Naive thymus-derived CD8-positive, alpha-beta T cell (primary cell): ENCODE measurements around the gene LEKR1. TPM values are rescaled to one million over a fixed set of nuclear protein-coding genes. Genes with fewer than 3 reads are reported as not detected.
A peak's percentile ranks its signal among the peaks of the same experiment; 100 is the strongest.
"Not testable (repeated sequence)": the region's sequence is repeated elsewhere in the genome, so short reads cannot be mapped to it uniquely, and the experiment has no call there.

Source experiments
- ATAC-seq, 2 donors: fragments of 150-1000 bp; cut with Tn5 transposase in 1 of 2; sonication (Bioruptor Pico), chemical (Tn5 transposase) in 1 of 2; 1 replicate in 1 of 2; 2 replicates in 1 of 2; pipeline ENCODE4 v1.10.0; 2021; ENCODE audit warnings: mild to moderate bottlenecking in 2 of 2, moderate library complexity in 2 of 2
- POLR2A ChIA-PET: fragments of 350-600 bp; sonication (Branson Sonifier 250); formaldehyde crosslinking; loops from one replicate; lab custom pipeline; 2021; ENCODE audit warnings: antibody characterized with exemption; lab: Charles Lee
- DNase-seq, 10 donors: peaks; one replicate each; pipeline versions ENCODE4 v3.0.0 to v3.0.0-alpha.2; 2020 to 2022
- H3K27ac Mint-ChIP-seq, 10 donors: one replicate each; pipeline ENCODE4 v1.8.0; 2020 to 2022; ENCODE audit warnings: mild to moderate bottlenecking in 10 of 10, mixed read lengths in 10 of 10, moderate library complexity in 4 of 10, inconsistent platforms in 1 of 10
- H3K27me3 Mint-ChIP-seq, 5 donors: one replicate each; pipeline ENCODE4 v1.8.0; 2021 to 2022; ENCODE audit warnings: mixed read lengths in 5 of 5
- H3K36me3 Mint-ChIP-seq, 3 donors: one replicate each; pipeline ENCODE4 v1.8.0; 2020 to 2022; ENCODE audit warnings: mixed read lengths in 3 of 3, mild to moderate bottlenecking in 2 of 3, inconsistent platforms in 1 of 3
- H3K4me1 Mint-ChIP-seq, 4 donors: one replicate each; pipeline ENCODE4 v1.8.0; 2021 to 2022; ENCODE audit warnings: mixed read lengths in 4 of 4
- H3K4me3 Mint-ChIP-seq, 10 donors: one replicate each; pipeline ENCODE4 v1.8.0; 2020 to 2022; ENCODE audit warnings: mild to moderate bottlenecking in 10 of 10, mixed read lengths in 10 of 10, moderate library complexity in 6 of 10, inconsistent platforms in 1 of 10
- H3K9me3 Mint-ChIP-seq, 9 donors: one replicate each; pipeline ENCODE4 v1.8.0; 2020 to 2022; ENCODE audit warnings: mixed read lengths in 9 of 9, mild to moderate bottlenecking in 3 of 9, inconsistent platforms in 1 of 9, moderate library complexity in 1 of 9
- polyA plus RNA-seq, 3 donors: library from polyadenylated mRNA; unstranded; fragments of 300-500 nt; fragmentation: Illumina TruSeq; gene quantifications; one replicate each; pipeline ENCODE4 v1.2.3, GENCODE V29; 2021
- total RNA-seq, 8 experiments: library from RNA in 2 of 8; stranded (reverse) in 2 of 8; gene quantifications; one replicate each; pipeline ENCODE4 v1.2.3 and lab custom pipeline; 2021 to 2026

LEKR1 gene
- total and polyA plus RNA-seq, 5 experiments from 2014 or later = 0.33 to 3.0 (median 1.4) TPM

DNA sequence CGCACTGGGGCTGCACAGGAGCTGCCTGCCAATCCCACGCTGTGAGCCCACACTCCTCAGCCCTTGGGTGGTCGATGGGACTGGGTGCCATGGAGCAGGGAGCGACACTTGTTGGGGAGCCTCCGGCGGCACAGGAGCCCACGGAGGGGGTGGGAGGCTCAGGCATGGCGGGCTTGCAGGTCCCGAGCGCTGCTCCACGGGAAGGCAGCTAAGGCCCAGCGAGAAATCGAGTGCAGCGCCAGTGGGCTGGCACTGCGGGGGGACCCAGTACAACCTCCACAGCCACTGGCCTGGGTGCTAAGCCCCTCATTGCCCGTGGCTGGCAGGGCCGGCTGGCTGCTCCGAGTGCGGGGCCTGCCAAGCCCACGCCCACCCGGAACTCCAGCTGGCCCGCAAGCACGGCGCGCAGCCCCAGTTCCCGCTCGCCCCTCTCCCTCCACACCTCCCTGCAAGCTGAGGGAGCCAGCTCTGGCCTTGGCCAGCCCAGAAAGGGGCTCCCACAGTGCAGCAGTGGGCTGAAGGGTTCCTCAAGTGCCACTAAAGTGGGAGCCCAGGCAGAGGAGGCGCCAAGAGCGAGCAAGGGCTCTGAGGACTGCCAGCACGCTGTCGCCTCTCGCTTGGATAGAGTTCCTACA lies 3.4 kb upstream of the LEKR1 start:
- H3K36me3 Mint-ChIP-seq, ATAC-seq, POLR2A ChIA-PET, DNase-seq, H3K27me3 Mint-ChIP-seq, H3K9me3 Mint-ChIP-seq, H3K4me3 Mint-ChIP-seq: not testable (repeated sequence)
- peak overlapping the region in 1 of 10 donors; percentile 73 for H3K27ac Mint-ChIP-seq
- H3K4me1 Mint-ChIP-seq = peaks cover 17 to 30% (median 24%) of the 10 kb centered on the region in 4 donors

DNA sequence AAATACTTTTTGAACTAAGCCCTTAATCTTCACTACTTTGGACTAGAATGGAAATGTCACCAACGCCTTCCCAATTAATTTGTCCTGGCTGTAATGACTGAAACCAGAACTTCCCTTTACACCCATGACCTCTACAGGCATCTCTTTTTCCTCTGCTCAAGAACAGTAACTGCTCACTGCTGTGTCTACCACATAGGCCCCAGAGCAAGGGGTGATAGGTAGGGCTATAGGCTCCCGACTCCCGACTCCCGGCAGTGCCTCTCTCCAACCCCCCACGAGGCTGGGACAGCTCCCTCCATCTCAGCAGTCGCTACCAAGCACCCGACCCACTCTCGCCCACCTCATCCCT lies 384 bp upstream of the LEKR1 start:
- Mint-ChIP-seq H3K36me3 (no peaks in the 10 kb centered on the region), H3K27ac (peak overlapping the region; percentile 91 to 99 (median 98)), H3K4me1 (peaks cover 12 to 24% (median 18%) of the 10 kb centered on the region in 4 donors), H3K9me3 (no peaks in the 10 kb centered on the region), H3K4me3 (peak overlapping the region; percentile 88 to 98 (median 94)), H3K27me3 (no peaks in the 10 kb centered on the region)
- DNase-seq = peak in 1 of 10 donors; percentile 74
- POLR2A ChIA-PET = interaction anchor here (0.7 to 1.3 kb wide), 2 partner anchors 8 to 33 kb away, joined by 3 read pairs; no protein-coding TSS in a partner anchor
- peak in 1 of 2 donors; percentile 68 for ATAC-seq

DNA sequence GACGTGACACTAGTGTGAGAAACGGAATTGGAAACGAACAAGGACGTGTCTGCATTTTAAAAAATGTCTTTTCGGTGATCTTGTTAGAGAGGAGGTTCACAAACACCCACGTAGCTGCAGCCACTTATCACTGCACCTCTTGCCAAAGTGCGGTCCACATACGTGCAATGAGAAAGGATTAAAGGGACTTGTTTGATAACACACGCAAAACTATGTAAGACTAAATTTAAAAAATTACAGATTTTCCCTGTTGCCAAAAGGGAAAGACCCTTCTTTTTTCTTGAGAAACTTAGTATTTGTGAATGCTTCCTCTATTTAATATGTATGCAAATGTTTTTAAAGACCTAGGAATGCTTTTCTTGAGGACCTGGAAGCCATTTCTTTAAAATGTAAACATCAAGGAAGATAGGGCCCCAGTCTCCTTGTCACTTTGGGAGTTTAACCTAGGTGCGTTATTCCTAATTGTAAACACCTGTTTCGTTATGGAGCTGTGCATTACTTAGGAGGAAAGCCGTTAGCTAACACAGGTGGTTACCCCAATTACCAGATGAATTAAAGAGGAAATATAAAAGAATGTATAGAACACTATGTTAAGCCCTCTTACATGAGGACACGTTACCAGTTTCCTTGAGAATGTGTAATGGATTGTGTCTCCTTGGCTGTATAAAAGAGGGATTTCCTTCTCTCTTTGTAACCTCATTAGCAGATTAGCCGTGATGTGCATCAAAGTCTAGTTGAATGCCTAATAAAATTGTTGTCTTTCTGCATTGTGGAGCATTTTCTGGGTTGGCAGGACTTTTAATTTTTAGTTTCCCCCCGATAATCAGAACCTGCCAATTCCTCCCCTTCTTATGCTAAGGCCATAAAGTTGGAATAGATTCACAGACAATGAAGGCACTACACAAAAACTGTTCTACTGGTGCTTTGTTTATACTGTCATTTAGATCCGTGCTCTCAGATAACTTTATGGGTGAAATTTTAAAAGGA lies 1.0 kb downstream of the LEKR1 start:
- Mint-ChIP-seq H3K4me1 (peaks cover 12 to 24% (median 18%) of the 10 kb centered on the region in 4 donors), H3K4me3 (peak overlapping the region; percentile 88 to 98 (median 94)), H3K27ac (peak overlapping the region; percentile 91 to 99 (median 98)), H3K27me3 (no peaks in the 10 kb centered on the region), H3K9me3 (no peaks in the 10 kb centered on the region), H3K36me3 (no peaks in the 10 kb centered on the region)
- POLR2A ChIA-PET = interaction anchor here (0.6 to 2.3 kb wide), 7 partner anchors 10 to 349 kb away, joined by 3 to 13 read pairs (median 3); partner anchors contain the start of genes CCNL1 and SSR3
- DNase-seq (peak in 6 of 10 donors; percentile 38 to 72 (median 57)), ATAC-seq (peak in 1 of 2 donors; percentile 67)

DNA sequence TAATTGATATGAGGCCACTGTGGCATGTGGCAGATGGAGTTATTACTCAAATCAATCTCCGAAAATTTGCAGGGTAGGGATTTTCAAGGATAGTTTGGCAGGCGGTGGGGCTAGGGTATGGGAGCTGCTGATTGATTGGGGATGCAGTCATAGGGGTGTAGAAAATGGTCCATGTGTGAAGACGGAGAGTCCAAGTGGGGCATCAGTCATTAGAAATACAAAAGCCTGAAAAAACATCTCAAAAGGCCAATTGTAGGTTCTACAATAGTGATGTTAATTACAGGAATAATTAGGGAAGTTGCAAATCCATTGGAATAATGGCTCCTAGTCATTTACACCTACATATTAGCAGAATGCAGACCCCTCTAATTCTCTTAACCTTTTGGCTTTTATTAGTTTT lies 4.9 kb downstream of the LEKR1 start:
- POLR2A ChIA-PET = interaction anchor here (0.9 kb wide), 1 partner anchor 155 kb away, joined by 3 read pairs; no protein-coding TSS in a partner anchor
- H3K36me3 Mint-ChIP-seq = no peaks in the 10 kb centered on the region
- H3K9me3 Mint-ChIP-seq = no peaks in the 10 kb centered on the region
- ATAC-seq = no peak
- peak overlapping the region in 2 of 10 donors; percentile 17 to 53 for H3K27ac Mint-ChIP-seq
- H3K27me3 Mint-ChIP-seq = no peaks in the 10 kb centered on the region
- DNase-seq = no peak
- peaks cover 8 to 19% (median 11%) of the 10 kb centered on the region in 4 donors for H3K4me1 Mint-ChIP-seq
- H3K4me3 Mint-ChIP-seq = no peak overlapping the region

DNA sequence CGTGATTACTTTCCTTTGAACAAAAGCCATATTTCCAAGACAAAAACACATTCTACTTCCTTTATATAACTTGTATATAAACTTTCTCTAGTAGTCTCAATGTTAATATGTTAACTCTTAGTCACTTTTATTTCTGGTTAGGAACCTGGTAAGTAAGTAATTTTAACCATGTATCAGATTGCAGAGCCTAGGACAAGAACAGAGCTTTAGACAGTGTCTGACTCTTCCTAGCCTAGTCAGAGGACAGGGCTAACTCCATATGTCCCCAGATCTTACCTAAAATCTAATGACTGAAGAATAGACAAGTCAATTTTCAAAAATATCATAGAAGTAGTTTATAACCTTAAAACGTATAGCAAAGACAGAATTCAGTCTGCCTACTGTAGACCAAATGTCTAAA lies 8.3 kb downstream of the LEKR1 start:
- peaks cover 0 to 4% (median 0%) of the 10 kb centered on the region in 4 donors for H3K4me1 Mint-ChIP-seq
- H3K9me3 Mint-ChIP-seq = no peaks in the 10 kb centered on the region
- H3K27me3 Mint-ChIP-seq = peaks cover 0 to 3% (median 0%) of the 10 kb centered on the region in 5 donors
- H3K27ac Mint-ChIP-seq = no peak overlapping the region
- ATAC-seq = no peak
- peaks cover 0 to 3% (median 0%) of the 10 kb centered on the region in 3 donors for H3K36me3 Mint-ChIP-seq
- no peak overlapping the region for H3K4me3 Mint-ChIP-seq
- POLR2A ChIA-PET = no interaction called here
- DNase-seq = no peak

DNA sequence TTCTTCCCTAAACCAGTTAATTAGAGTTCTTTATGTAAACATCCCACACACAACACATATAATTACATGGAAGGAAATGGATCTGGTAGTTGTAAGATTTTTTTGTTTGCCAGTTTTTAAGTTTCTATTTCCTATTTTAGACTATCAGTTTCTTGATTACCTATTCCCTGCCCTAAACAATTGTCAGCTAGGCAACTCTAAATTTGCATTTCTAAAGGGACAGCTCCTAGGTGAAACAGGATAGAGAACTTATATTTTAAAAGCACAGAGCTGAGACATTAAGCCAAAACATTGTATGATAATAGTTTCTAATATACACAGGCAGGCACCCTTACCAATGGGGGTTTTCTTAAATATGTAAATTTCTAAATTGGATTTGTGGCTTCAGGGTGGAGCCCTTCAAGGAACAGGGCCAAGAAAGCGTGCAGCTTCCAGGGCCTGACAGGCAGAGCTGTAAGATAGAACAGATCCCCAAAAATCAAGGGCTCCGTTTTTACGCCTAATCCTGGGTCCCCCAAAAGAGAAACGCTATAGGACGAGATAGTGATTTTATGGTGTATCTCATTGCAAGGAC lies 8.9 kb downstream of the LEKR1 start:
- Mint-ChIP-seq H3K9me3 (no peaks in the 10 kb centered on the region), H3K27me3 (peaks cover 0 to 3% (median 0%) of the 10 kb centered on the region in 5 donors), H3K4me1 (peaks cover 0 to 4% (median 0%) of the 10 kb centered on the region in 4 donors), H3K27ac (no peak overlapping the region), H3K4me3 (no peak overlapping the region), H3K36me3 (peaks cover 0 to 3% (median 0%) of the 10 kb centered on the region in 3 donors)
- DNase-seq (no peak), ATAC-seq (no peak)
- POLR2A ChIA-PET = no interaction called here

DNA sequence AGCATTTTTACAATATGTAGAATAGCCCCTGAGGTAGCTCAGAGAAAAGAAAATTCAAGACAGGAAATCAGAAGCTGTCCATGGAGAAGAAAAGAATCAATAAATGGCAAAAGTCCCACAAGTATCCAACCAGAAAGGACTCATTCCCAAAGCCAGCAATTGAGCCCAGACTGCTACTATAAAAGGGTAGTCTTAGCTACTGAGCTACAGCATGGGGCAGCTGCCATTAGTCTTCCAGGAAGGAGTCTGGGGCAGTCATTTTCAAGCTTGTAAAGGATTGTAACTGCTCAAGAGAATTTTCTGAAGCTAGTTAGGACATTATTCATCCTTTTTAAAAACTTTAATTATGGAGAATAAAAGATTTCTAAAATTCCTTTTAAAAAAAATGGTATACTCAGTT lies 10.5 kb downstream of the LEKR1 start:
- DNase-seq = no peak
- Mint-ChIP-seq H3K27me3 (peaks cover 0 to 3% (median 0%) of the 10 kb centered on the region in 5 donors), H3K36me3 (peaks cover 0 to 3% (median 0%) of the 10 kb centered on the region in 3 donors), H3K4me1 (peaks cover 0 to 4% (median 0%) of the 10 kb centered on the region in 4 donors), H3K9me3 (no peaks in the 10 kb centered on the region), H3K27ac (no peak overlapping the region), H3K4me3 (no peak overlapping the region)
- POLR2A ChIA-PET = no interaction called here
- ATAC-seq = no peak

DNA sequence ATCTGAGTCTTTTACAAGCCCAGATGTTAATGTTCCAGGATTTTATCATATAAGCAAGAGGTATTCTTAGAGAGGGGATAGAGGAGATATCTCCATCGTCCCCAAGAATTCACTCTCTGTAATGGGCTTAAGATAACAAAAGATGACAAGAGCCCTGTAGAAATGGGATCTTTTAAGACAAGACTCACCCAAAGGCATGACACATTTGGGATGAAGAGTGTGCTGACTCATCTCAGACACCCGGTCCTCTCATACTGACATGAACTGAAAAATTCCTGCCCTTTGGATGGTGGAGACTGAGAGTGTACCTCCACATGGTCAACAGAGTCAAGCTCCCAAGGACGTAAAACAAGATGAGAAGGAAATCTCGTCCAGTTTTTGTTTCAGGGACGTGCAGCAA lies 11.0 kb downstream of the LEKR1 start:
- POLR2A ChIA-PET = no interaction called here
- Mint-ChIP-seq H3K4me3 (no peak overlapping the region), H3K9me3 (no peaks in the 10 kb centered on the region), H3K36me3 (peaks cover 0 to 3% (median 0%) of the 10 kb centered on the region in 3 donors), H3K4me1 (peaks cover 0 to 4% (median 0%) of the 10 kb centered on the region in 4 donors), H3K27ac (no peak overlapping the region), H3K27me3 (peaks cover 0 to 3% (median 0%) of the 10 kb centered on the region in 5 donors)
- ATAC-seq = no peak
- DNase-seq = no peak

DNA sequence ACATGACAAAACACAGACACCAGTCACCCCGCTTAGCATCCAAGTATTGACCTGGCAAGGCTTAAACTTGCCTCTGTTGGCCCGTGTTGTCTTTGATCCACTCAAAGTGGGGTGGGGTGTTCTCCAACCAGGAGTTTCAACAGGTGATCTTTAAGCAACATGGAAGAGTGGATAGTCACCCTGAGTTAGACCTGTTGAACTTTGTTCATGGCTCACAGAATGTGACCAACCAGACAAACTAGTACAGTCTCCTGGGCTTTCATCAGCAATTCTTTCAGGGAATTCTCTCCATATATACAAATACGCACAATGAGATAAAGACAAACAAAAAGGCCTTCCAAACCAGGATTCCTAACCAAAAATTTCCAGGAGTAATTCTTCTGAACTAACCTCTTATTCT lies 11.9 kb downstream of the LEKR1 start:
- no peak overlapping the region for H3K27ac Mint-ChIP-seq
- H3K36me3 Mint-ChIP-seq = peaks cover 0 to 3% (median 0%) of the 10 kb centered on the region in 3 donors
- ATAC-seq = no peak
- POLR2A ChIA-PET = interaction anchor here (0.7 kb wide), 1 partner anchor 159 kb away, joined by 3 read pairs; no protein-coding TSS in a partner anchor
- H3K9me3 Mint-ChIP-seq = no peaks in the 10 kb centered on the region
- H3K27me3 Mint-ChIP-seq = peaks cover 0 to 3% (median 0%) of the 10 kb centered on the region in 5 donors
- DNase-seq = no peak
- peaks cover 0 to 4% (median 0%) of the 10 kb centered on the region in 4 donors for H3K4me1 Mint-ChIP-seq
- no peak overlapping the region for H3K4me3 Mint-ChIP-seq

DNA sequence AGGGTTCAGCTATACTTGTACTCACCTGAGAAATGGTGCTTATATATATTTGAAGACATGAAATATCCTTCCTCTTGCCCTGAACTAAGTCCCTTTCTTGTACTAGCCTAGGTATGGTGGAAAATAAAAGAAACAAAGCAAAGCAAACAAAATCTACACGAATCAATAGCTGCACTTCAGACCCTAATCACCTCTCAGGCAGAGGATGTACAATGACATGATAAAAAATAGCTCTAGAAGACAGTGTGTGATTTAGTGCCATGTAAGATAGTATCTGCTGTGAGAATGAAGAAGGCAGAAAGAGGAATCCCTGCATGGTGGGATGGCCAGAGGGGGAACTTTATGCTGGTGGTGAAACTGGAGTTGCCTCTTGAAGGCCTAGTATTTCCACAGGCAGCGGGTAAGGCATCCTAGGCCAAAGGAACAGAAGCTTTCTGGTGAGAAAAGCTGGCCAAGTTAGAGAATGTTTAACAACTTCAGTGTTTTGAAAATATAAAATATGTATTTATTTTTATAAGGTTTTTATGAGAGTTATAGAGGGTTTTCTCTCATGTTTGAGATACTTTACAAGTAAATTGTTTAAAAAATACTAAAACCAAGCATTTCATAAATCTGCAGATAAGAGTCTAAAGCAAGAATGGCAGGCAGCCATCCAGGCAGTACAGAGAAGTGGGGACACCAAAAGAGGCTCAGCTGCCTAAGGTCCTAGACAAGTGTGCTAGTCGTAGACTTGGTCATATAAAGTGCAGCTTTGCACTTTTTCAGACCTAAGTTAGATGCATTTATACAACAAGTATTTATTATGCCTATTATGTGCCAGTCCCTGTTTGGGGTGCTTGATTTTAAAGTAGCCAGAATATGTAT lies 14.9 kb downstream of the LEKR1 start:
- Mint-ChIP-seq H3K4me3 (no peak overlapping the region), H3K36me3 (peaks cover 0 to 3% (median 2%) of the 10 kb centered on the region in 3 donors), H3K27me3 (peaks cover 0 to 3% (median 2%) of the 10 kb centered on the region in 5 donors), H3K27ac (no peak overlapping the region), H3K4me1 (peaks cover 0 to 4% (median 0%) of the 10 kb centered on the region in 4 donors), H3K9me3 (no peaks in the 10 kb centered on the region)
- POLR2A ChIA-PET = no interaction called here
- DNase-seq (no peak), ATAC-seq (no peak)

DNA sequence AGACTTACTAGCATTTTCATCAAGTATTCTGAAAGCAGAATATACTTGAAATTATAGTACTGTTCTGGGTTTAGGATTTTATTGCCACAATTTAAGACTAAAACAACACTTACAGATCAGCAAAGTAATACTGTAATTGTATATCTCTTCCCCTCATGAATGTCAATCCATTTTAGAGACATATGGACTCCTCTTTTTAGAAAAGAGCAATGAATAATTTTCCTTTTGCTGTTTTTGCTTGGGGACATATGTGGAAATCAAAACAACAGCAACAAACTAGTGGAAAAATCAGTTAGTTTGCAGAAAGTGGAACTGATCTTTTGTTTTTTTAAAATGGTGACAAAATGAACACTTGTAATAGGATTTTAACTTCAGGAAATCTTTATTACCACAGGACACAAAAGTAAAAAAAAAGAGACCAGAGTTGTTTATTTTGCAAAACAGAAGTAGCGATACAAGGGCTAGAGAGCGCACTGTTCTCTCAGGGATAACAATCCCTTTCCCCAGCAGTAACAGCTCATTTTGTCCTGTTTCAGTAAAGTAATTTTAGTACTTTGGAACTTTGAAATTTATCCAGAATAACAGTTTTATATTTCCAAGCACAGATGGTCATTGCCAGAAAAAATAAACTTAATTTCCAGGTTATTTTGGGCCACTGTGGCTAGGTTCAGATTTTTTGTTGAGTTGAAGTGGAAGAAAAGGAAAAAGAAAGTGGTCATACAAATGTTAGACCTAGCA lies 17.1 kb downstream of the LEKR1 start:
- POLR2A ChIA-PET = no interaction called here
- H3K4me1 Mint-ChIP-seq = peaks cover 0 to 4% (median 0%) of the 10 kb centered on the region in 4 donors
- no peak for ATAC-seq
- H3K9me3 Mint-ChIP-seq = no peaks in the 10 kb centered on the region
- H3K36me3 Mint-ChIP-seq = peaks cover 0 to 2% (median 1%) of the 10 kb centered on the region in 3 donors
- no peak for DNase-seq
- H3K27ac Mint-ChIP-seq = no peak overlapping the region
- H3K4me3 Mint-ChIP-seq = no peak overlapping the region
- peaks cover 0 to 3% (median 2%) of the 10 kb centered on the region in 5 donors for H3K27me3 Mint-ChIP-seq
